Measurements from ENCODE around the gene PRDX6. TPM values are rescaled to one million over a fixed set of nuclear protein-coding genes. Genes with fewer than 3 reads are reported as not detected.

PRDX6 gene
- total and polyA plus RNA-seq, 2 donors (not counting 3 experiments of a cell fraction or from before 2014, with no cell fraction given) = 145 to 288 TPM

- no TSS peak for BruUV-seq (replicated peaks)
- intact Hi-C loops (cut with micrococcal nuclease) = loop anchor here (1.0 to 2.0 kb wide), 7 partner anchors 46 to 785 kb away; partner anchors contain the start of genes CENPL, DARS2, KLHL20 and PRDX6
- no peaks in the 10 kb centered on the region for H3K9me1 ChIP-seq (replicated peaks; ENCODE audit: control insufficient read depth, extremely low read depth, insufficient read depth, low read length)
- no peaks in the 10 kb centered on the region for H3K27me3 ChIP-seq (ENCODE audit: control insufficient read depth in 2 of 2, insufficient read depth in 2 of 2, low read length in 2 of 2)
- H2AFZ ChIP-seq (ENCODE audit: low read depth, low read length) = no peak overlapping the region
- no peak overlapping the region for H3K9ac ChIP-seq (replicated peaks; ENCODE audit: extremely low read depth, insufficient read depth, low read length)
- ChIA-PET CTCF (interaction anchor here (0.6 to 3.6 kb wide), 11 partner anchors 10 to 786 kb away, joined by 3 to 49 read pairs (median 11); partner anchors contain the start of genes CENPL, DARS2, GAS5 and KLHL20), POLR2A (no interaction called here)
- TF ChIP-seq, protein P1, sequence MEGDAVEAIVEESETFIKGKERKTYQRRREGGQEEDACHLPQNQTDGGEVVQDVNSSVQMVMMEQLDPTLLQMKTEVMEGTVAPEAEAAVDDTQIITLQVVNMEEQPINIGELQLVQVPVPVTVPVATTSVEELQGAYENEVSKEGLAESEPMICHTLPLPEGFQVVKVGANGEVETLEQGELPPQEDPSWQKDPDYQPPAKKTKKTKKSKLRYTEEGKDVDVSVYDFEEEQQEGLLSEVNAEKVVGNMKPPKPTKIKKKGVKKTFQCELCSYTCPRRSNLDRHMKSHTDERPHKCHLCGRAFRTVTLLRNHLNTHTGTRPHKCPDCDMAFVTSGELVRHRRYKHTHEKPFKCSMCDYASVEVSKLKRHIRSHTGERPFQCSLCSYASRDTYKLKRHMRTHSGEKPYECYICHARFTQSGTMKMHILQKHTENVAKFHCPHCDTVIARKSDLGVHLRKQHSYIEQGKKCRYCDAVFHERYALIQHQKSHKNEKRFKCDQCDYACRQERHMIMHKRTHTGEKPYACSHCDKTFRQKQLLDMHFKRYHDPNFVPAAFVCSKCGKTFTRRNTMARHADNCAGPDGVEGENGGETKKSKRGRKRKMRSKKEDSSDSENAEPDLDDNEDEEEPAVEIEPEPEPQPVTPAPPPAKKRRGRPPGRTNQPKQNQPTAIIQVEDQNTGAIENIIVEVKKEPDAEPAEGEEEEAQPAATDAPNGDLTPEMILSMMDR (IDR thresholded peaks at IDR 0.05; ENCODE audit: extremely low read depth in 1 of 2, insufficient read depth in 1 of 2, low read depth in 1 of 2, low read length in 2 of 2) = peak; percentile 80 to 89
- no peak for TF ChIP-seq FOS (IDR thresholded peaks at IDR 0.05; ENCODE audit: borderline replicate concordance, insufficient read depth, low read length)
- no peaks in the 10 kb centered on the region for H3K36me3 ChIP-seq (ENCODE audit: control insufficient read depth in 2 of 2, extremely low read depth in 1 of 2, insufficient read depth in 2 of 2, low read length in 2 of 2)
- peak; percentile 90 for DNase-seq (ENCODE audit: low read depth, low spot score)
- H3K4me3 ChIP-seq (replicated peaks in 1 of 3; ENCODE audit: insufficient read depth in 1 of 3, low read depth in 1 of 3, low read length in 3 of 3) = no peak overlapping the region
- H3K4me2 ChIP-seq (ENCODE audit: insufficient read depth, low read length) = no peak overlapping the region
- dilution Hi-C loops (cut with MboI; ENCODE audit: extremely low pct_ligation_motif_present, low sequenced_read_pairs) = no loop called here
- no peaks in the 10 kb centered on the region for H3K79me2 ChIP-seq (ENCODE audit: control insufficient read depth, insufficient read depth, low read length)
- no peaks in the 10 kb centered on the region for H4K20me1 ChIP-seq (replicated peaks; ENCODE audit: control insufficient read depth, extremely low read depth, insufficient read depth, low read length)
- H3K9me3 ChIP-seq (replicated peaks; ENCODE audit: control insufficient read depth, insufficient read depth, low read length) = no peaks in the 10 kb centered on the region
- peak; percentile 74 for FAIRE-seq
- H3K4me1 ChIP-seq (ENCODE audit: control insufficient read depth, extremely low read depth, insufficient read depth, low read length) = peaks cover 12% of the 10 kb centered on the region
- H3K27ac ChIP-seq (ENCODE audit: insufficient read depth, low read depth, low read length) = no peak overlapping the region
Measured at GRCh38 chr1:173431304-173432045, 45.7 kb upstream of the PRDX6 start.

GRCh38 chr1:173432331-173432730, 44.8 kb upstream of the PRDX6 start:
- no peak for DNase-seq (ENCODE audit: low read depth, low spot score)
- TF ChIP-seq EZH2 (IDR thresholded peaks at IDR 0.05; ENCODE audit: borderline replicate concordance, low read depth, low read length, severe bottlenecking) (no peak), JUN (IDR thresholded peaks at IDR 0.05; ENCODE audit: borderline replicate concordance, insufficient read depth, insufficient read length, low read depth) (no peak), GATA2 (IDR thresholded peaks at IDR 0.05; ENCODE audit: insufficient read depth, insufficient read length, low read depth, low read length) (no peak), POLR2AphosphoS5 (IDR thresholded peaks at IDR 0.05; ENCODE audit: insufficient read depth, low read depth, low read length) (no peak), FOS (IDR thresholded peaks at IDR 0.05; ENCODE audit: borderline replicate concordance, insufficient read depth, low read length) (no peak), MYC (IDR thresholded peaks at IDR 0.05; ENCODE audit: low read depth, low read length) (no peak), POLR2A (IDR thresholded peaks at IDR 0.05; ENCODE audit: low read depth, low read length) (no peak)
- TF ChIP-seq, protein P1 (IDR thresholded peaks at IDR 0.05; ENCODE audit: extremely low read depth in 1 of 2, insufficient read depth in 1 of 2, low read depth in 1 of 2, low read length in 2 of 2) = no peak
- TF ChIP-seq, protein P2, sequence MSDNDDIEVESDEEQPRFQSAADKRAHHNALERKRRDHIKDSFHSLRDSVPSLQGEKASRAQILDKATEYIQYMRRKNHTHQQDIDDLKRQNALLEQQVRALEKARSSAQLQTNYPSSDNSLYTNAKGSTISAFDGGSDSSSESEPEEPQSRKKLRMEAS (IDR thresholded peaks at IDR 0.05; ENCODE audit: insufficient read depth, insufficient read length) = no peak
- Histone ChIP-seq H3K36me3 (ENCODE audit: control insufficient read depth in 2 of 2, extremely low read depth in 1 of 2, insufficient read depth in 2 of 2, low read length in 2 of 2) (no peaks in the 10 kb centered on the region), H3K4me1 (ENCODE audit: control insufficient read depth, extremely low read depth, insufficient read depth, low read length) (peaks cover 12% of the 10 kb centered on the region), H3K4me3 (replicated peaks in 1 of 3; ENCODE audit: insufficient read depth in 1 of 3, low read depth in 1 of 3, low read length in 3 of 3) (no peak overlapping the region), H4K20me1 (replicated peaks; ENCODE audit: control insufficient read depth, extremely low read depth, insufficient read depth, low read length) (no peaks in the 10 kb centered on the region), H3K9me3 (replicated peaks; ENCODE audit: control insufficient read depth, insufficient read depth, low read length) (no peaks in the 10 kb centered on the region), H3K9me1 (replicated peaks; ENCODE audit: control insufficient read depth, extremely low read depth, insufficient read depth, low read length) (no peaks in the 10 kb centered on the region), H3K4me2 (ENCODE audit: insufficient read depth, low read length) (no peak overlapping the region), H3K27ac (ENCODE audit: insufficient read depth, low read depth, low read length) (no peak overlapping the region), H3K79me2 (ENCODE audit: control insufficient read depth, insufficient read depth, low read length) (no peaks in the 10 kb centered on the region), H3K9ac (replicated peaks; ENCODE audit: extremely low read depth, insufficient read depth, low read length) (no peak overlapping the region), H2AFZ (ENCODE audit: low read depth, low read length) (no peak overlapping the region), H3K27me3 (ENCODE audit: control insufficient read depth in 2 of 2, insufficient read depth in 2 of 2, low read length in 2 of 2) (no peaks in the 10 kb centered on the region)
- intact Hi-C loops (cut with micrococcal nuclease) (no loop called here), dilution Hi-C loops (cut with MboI; ENCODE audit: extremely low pct_ligation_motif_present, low sequenced_read_pairs) (no loop called here)
- no TSS peak for BruUV-seq (replicated peaks)
- CTCF ChIA-PET = interaction anchor here (1.0 to 3.3 kb wide), 2 partner anchors 41 to 392 kb away, joined by 11 to 49 read pairs; partner anchors contain the start of genes CENPL and DARS2
- no peak for FAIRE-seq
- POLR2A ChIA-PET = no interaction called here
